Rectal smooth muscle tissue (tissue), 1 donor: ENCODE results near the gene HCN2.
"Not testable (repeated sequence)": the region's sequence is repeated elsewhere in the genome, so short reads cannot be mapped to it uniquely, and the experiment has no call there.

Experiments used
- H3K27ac ChIP-seq: one replicate; pipeline ENCODE4 v1.7.0; 2013; ENCODE audit warnings: low read depth, low read length, inconsistent platforms
- H3K27me3 ChIP-seq: one replicate; pipeline ENCODE4 v1.7.0; 2013; ENCODE audit warnings: low read length; ENCODE audit not compliant: control insufficient read depth, insufficient read depth
- H3K36me3 ChIP-seq: one replicate; pipeline ENCODE4 v1.7.0; 2013; ENCODE audit warnings: low read length; ENCODE audit not compliant: control insufficient read depth, insufficient read depth
- H3K4me1 ChIP-seq: one replicate; pipeline ENCODE4 v1.7.0; 2013; ENCODE audit warnings: low read length; ENCODE audit not compliant: control insufficient read depth, insufficient read depth
- H3K4me3 ChIP-seq: one replicate; pipeline ENCODE4 v1.7.0; 2013; ENCODE audit warnings: low read length
- H3K9ac ChIP-seq: one replicate; pipeline ENCODE4 v1.7.0; 2013; ENCODE audit warnings: low read length

HCN2 gene

DNA sequence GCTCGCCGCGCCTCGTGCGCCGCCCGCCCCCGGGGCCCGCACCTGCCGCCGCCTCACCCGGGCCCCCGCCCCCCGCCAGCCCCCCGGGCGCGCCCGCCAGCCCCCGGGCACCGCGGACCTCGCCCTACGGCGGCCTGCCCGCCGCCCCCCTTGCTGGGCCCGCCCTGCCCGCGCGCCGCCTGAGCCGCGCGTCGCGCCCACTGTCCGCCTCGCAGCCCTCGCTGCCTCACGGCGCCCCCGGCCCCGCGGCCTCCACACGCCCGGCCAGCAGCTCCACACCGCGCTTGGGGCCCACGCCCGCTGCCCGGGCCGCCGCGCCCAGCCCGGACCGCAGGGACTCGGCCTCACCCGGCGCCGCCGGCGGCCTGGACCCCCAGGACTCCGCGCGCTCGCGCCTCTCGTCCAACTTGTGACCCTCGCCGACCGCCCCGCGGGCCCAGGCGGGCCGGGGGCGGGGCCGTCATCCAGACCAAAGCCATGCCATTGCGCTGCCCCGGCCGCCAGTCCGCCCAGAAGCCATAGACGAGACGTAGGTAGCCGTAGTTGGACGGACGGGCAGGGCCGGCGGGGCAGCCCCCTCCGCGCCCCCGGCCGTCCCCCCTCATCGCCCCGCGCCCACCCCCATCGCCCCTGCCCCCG, 26.5 kb downstream of the HCN2 start:
- Histone ChIP-seq H3K4me3 (no peak overlapping the region), H3K27me3 (no peaks in the 10 kb centered on the region), H3K36me3 (peaks cover 12% of the 10 kb centered on the region), H3K27ac (no peak overlapping the region), H3K9ac (no peak overlapping the region), H3K4me1 (no peaks in the 10 kb centered on the region)

DNA sequence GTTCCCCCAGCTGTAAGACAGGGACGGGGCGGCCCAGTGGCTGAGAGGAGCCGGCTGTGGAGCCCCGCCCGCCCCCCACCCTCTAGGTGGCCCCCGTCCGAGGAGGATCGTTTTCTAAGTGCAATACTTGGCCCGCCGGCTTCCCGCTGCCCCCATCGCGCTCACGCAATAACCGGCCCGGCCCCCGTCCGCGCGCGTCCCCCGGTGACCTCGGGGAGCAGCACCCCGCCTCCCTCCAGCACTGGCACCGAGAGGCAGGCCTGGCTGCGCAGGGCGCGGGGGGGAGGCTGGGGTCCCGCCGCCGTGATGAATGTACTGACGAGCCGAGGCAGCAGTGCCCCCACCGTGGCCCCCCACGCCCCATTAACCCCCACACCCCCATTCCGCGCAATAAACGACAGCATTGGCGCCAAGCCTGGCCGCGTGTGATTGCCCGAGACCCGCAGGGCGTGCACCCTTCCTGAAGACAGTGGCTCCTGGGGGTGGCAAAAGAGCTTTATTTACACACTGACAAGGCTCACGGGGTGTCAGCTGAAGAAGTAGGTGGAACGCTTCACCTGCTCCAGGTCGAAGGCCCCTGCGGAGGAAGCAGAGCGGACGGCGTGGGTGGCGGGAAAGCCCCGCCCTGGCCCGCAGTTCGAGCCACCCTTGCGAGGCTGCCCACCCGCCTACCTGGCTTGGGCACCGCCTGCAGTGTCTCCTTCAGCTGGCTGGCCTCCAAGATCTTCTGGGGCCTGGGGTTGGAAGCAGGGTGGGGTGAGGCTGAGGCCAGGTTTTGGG, 27.3 kb downstream of the HCN2 start:
- no peak overlapping the region for H3K4me3 ChIP-seq
- no peaks in the 10 kb centered on the region for H3K27me3 ChIP-seq
- H3K36me3 ChIP-seq = peaks cover 12% of the 10 kb centered on the region
- H3K27ac ChIP-seq = no peak overlapping the region
- H3K4me1 ChIP-seq = no peaks in the 10 kb centered on the region
- no peak overlapping the region for H3K9ac ChIP-seq

DNA sequence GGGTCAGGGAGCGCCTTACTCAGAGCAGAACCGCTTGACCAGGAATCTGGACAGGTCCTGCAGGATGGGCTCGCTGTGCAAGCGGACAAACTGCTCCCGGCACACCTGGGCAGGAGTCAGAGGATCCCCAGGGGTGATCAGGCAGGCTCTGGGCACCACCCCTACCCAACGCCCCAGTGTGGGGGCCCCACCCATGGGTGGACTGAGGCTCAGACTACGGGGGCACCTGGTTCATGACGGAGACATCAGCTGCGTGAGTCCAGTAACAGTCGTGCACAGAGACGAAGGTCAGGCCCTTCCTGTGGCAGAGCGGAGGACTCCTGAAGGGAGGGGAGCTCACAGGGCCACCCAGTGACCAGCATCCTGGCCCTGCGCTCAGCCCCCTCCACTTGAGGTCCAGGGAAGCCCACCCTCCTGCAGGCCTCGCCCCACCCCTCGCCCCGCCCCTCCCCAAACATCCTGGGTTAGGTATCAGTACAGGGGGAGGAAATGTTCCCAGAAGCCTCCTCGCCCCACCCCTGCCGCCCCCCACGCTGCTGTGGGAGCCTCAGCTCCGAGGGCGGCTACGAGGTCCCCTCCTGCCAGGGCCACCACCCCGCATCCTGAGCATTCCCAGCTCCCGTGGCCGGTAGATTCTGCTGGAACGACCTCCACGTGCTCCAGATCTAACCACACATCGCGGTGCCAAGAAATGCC, 28.0 kb downstream of the HCN2 start:
- Histone ChIP-seq H3K9ac (no peak overlapping the region), H3K4me3 (no peak overlapping the region), H3K27ac (no peak overlapping the region), H3K4me1 (no peaks in the 10 kb centered on the region), H3K27me3 (no peaks in the 10 kb centered on the region), H3K36me3 (peaks cover 12% of the 10 kb centered on the region)

DNA sequence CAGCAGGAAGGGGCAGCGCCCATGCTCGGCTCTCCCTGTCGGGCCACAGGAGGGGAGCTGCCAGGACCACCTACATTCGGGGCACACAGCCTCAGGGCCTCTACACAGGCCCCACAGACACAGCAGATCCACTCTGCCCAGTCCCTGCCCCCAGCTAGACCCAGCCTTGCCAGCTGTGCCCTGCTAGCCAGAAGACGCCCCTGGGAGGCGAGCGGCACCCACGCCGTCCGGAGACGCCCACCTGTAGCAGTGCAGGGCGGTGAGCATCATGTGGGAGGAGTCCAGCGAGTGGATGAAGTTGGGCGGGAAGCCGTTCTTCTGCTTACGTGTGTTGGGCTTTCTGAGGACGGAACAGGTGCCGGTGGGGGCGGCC, 28.6 kb downstream of the HCN2 start:
- no peaks in the 10 kb centered on the region for H3K27me3 ChIP-seq
- H3K27ac ChIP-seq = no peak overlapping the region
- no peak overlapping the region for H3K9ac ChIP-seq
- H3K4me3 ChIP-seq = no peak overlapping the region
- H3K4me1 ChIP-seq = no peaks in the 10 kb centered on the region
- H3K36me3 ChIP-seq = peaks cover 12% of the 10 kb centered on the region

DNA sequence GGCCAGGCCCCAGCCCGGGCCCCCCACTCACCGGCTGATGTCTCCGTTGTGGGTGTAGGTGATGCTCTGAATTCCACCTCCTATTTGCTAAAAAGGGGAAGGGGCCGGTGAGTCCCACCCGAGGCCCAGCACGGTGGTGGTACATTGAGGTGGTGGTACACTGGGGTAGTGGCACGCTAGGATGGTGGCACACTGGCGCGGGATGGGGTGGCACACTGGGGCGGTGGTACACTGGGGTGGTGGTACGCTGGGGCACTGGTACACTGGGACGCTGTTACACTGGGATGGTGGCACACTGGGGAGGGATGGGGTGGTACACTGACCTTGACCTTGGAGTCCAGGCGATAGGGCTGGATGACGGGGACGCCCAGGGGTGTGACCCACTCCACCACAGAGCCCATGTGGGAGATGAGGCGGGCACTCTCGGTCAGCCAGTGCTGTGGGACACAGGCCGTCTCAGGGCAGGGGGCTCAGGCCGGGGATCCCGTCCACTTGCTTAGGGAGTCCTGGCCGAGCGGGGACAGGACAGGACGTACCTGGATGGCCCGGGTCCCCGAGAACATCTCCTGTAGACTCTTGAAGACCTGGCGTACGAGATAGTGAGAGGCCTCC, 29.1 kb downstream of the HCN2 start:
- Histone ChIP-seq H3K4me1 (no peaks in the 10 kb centered on the region), H3K36me3 (peaks cover 12% of the 10 kb centered on the region), H3K27ac (no peak overlapping the region)

DNA sequence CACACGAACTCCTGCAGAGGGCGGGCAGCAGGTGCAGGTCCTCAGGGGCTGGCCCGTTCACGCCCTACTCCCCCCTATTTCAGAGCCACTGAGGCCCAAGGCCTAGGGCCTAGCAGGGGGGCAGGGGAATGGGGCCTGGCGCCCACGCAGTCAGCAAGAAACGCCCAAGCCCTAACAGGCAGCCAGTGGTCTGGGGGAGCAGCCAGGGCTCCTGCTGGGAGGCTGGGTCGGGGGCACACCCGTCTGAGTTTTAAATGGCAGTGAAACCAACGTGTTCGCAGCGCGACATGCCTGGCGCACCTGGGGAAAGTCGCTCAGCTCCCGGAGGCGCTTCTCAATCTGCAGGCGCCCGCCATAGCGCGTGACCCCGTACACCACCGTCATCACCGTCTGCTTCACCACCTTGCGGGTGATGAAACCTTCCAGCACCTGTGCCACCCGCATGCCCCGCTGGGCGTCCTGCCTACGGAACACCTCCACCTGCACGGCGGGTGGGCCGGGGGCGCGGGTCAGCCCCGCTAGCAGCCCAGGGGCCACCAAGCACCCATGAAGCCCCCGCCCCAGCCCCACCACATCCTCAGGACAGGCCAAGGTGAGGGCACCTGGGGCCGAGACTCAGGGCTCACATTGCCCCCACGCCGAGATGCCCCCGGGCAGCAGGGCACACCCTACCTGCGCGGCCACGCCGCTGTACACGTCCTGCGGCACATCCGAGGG, 29.8 kb downstream of the HCN2 start:
- no peak overlapping the region for H3K9ac ChIP-seq
- peaks cover 15% of the 10 kb centered on the region for H3K36me3 ChIP-seq

More for the DNA sequence above, 29.1 kb downstream of the HCN2 start:
- no peaks in the 10 kb centered on the region for H3K27me3 ChIP-seq
- no peak overlapping the region for H3K9ac ChIP-seq
- H3K4me3 ChIP-seq = no peak overlapping the region

DNA sequence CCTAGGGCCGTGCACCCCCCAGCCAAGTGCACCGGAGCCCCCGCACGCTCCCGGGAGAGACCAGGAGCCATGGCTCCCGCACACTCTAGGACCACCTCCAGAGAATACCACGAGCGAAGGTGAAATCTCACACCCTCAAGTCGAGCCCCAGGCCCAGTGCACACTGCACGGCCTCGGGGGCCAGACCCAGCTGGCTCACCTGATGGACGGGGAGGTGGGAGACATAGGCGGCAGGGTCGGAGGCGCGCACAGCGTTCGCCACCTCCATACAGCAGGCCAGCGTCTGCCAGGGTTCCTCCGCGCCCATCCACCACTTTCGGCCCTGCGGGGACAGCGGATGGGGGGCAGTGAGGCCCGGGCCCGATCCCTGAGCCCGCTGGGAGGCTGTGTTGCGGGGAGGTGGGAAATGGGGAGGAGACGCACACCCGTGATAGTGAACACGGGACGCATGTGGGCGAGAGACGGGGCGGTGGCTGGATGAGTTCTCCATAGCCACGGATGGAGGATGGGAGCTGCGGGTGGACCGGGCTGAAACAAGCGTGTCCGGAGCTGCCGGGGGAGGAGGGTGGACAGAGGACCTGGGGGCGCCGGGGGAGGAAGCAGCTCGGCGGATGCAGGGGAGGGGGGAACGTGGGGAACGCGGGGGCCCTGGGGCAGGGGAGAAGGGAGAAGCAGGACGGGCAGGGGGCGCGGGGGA, 30.6 kb downstream of the HCN2 start:
- Histone ChIP-seq H3K27ac (no peak overlapping the region), H3K4me3 (no peak overlapping the region), H3K27me3 (no peaks in the 10 kb centered on the region), H3K9ac (no peak overlapping the region), H3K36me3 (peaks cover 19% of the 10 kb centered on the region), H3K4me1 (no peaks in the 10 kb centered on the region)

More for the DNA sequence above, 29.8 kb downstream of the HCN2 start:
- H3K27me3 ChIP-seq = no peaks in the 10 kb centered on the region
- no peak overlapping the region for H3K4me3 ChIP-seq
- H3K27ac ChIP-seq = no peak overlapping the region
- H3K4me1 ChIP-seq = no peaks in the 10 kb centered on the region

DNA sequence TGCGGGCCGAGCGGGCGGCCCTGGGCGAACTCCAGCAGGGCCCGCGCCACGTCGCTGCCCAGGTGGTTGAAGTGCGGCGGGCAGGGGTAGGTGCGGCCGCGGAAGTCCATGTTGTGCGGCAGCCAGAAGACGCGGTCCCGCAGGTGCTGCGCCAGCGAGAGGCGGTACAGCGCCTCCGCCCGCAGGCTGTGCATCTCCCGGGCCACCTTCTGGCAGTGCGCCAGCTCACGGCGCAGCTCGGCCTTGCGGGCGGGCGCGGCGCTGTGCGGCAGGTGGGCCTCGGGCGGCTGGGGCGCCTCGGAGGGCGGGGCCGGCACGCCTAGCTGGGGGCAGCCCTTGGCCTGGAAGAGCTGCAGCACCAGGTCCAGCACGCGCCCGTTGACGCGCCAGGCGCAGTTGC, 31.5 kb downstream of the HCN2 start:
- not testable (repeated sequence) for H3K27ac ChIP-seq, H3K4me1 ChIP-seq, H3K9ac ChIP-seq, H3K4me3 ChIP-seq, H3K27me3 ChIP-seq
- H3K36me3 ChIP-seq = peaks cover 19% of the 10 kb centered on the region

DNA sequence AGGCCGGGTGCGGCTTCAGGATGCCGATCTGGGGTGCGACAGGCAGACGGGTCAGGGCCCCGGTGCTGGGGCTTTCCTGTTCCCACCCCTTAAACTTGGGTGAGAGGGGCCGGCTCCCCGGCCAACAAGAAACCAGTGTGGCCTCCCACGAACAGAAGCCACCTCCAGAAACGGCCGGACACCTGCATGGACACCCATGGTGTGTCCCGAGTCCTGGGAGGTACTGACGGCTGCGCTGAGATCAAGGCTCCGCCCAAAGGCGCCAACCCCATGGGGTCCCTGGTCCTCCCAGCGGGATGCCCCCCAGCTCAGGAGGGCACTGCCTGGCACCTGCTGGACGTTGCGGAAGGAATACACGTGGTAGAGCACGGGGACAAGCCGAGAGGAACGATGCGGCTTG, 32.1 kb downstream of the HCN2 start:
- no peak overlapping the region for H3K27ac ChIP-seq
- H3K4me3 ChIP-seq = no peak overlapping the region
- no peaks in the 10 kb centered on the region for H3K27me3 ChIP-seq
- no peak overlapping the region for H3K9ac ChIP-seq
- no peaks in the 10 kb centered on the region for H3K4me1 ChIP-seq
- peaks cover 19% of the 10 kb centered on the region for H3K36me3 ChIP-seq

DNA sequence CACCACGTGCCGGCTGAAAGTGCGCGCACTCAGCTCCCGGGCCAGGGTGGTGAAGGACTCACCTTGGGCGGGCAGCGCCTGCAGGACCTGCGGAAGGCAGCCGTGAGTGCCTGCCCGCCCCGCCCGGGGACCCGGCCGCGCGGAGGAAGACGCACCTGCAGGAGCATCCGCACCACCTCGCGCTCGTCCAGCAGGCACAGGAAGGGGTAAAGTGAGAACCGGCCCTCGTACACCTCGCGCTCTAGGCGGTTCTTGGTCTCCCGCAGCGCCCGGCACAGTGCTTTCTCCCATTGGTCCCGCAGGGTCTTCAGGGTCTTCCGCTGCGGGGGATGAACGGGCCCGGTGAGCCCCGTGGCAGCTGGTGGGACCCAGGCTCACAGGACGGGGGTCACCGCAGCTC, 33.0 kb downstream of the HCN2 start:
- no peaks in the 10 kb centered on the region for H3K27me3 ChIP-seq
- peaks cover 19% of the 10 kb centered on the region for H3K36me3 ChIP-seq
- no peak overlapping the region for H3K27ac ChIP-seq
- H3K4me3 ChIP-seq = no peak overlapping the region
- no peak overlapping the region for H3K9ac ChIP-seq
- no peaks in the 10 kb centered on the region for H3K4me1 ChIP-seq

DNA sequence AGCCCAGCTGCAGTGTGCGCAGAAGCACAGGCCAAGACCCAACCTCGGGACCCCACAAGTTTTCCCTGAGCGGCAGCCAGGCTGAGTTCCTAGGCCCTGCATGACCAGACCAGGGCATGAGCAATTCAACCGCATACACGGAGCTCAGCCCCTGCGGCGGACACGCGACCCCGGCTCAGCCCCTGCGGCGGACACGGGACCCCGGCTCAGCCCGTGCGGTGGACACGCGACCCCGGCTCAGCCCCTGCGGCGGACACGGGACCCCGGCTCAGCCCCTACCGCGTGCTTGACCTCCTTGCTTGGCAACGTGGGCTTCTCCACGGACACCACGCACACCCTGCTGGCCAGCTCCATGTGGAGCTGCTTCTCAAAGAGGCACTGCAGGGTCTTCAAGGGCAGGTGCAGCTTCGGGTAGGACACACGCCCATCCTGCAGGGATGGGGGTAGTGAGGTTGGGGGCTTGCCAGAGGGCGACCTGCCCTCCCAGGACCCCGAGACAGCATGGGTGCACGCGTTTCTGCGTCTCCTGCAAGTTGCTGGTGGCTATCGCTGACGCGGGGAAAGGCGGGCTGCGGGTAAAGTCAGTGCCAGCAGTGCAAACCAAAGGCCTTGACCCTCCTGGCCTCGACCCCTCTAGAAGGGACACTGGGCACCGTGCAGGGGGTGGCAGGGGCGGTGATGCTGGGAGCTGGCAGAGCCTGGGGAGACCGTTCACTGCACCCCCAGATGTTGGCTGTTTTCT, 33.7 kb downstream of the HCN2 start:
- no peak overlapping the region for H3K4me3 ChIP-seq
- H3K9ac ChIP-seq = no peak overlapping the region
- H3K4me1 ChIP-seq = no peaks in the 10 kb centered on the region
- H3K36me3 ChIP-seq = peaks cover 19% of the 10 kb centered on the region
- no peak overlapping the region for H3K27ac ChIP-seq
- H3K27me3 ChIP-seq = no peaks in the 10 kb centered on the region
